ENCODE results near the gene LRRC8D.

GRCh38 chr1:89877756-89878155 is 56.9 kb downstream of the LRRC8D start:
- no peak for TF ChIP-seq CTCF (IDR thresholded peaks at IDR 0.05)
- no peak for TF ChIP-seq POLR2A (IDR thresholded peaks at IDR 0.05)
